NCI-H2196 treated with DMSO at 0.1 percent for 48 hours (cell line): ENCODE measurements around the gene DGKD.

ENCODE experiments used
- DNase-seq: peaks from one replicate; lab custom pipeline; 2025; ENCODE audit not compliant: unreplicated experiment; lab: John Stamatoyannopoulos, UW

Gene DGKD

DNA sequence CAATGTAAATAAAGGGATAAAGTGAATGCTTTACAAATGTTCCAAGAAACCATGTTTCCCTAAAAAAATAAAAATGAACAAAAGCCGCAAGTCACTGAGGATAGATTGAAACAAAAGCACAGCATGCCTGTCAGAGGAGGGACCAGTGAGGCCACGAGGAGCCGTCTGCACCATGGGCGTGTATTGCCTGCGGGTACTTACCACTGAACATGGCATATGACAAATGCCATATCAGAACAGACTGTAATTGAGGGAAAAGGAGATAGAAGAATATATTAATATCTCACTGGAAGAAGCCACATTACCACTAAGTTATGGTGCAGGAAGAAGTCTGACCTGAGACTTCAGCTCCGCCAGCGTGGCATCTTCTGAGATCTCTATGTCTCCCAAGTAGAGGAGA lies 136.5 kb downstream of the DGKD start:
- DNase-seq = no peak

DNA sequence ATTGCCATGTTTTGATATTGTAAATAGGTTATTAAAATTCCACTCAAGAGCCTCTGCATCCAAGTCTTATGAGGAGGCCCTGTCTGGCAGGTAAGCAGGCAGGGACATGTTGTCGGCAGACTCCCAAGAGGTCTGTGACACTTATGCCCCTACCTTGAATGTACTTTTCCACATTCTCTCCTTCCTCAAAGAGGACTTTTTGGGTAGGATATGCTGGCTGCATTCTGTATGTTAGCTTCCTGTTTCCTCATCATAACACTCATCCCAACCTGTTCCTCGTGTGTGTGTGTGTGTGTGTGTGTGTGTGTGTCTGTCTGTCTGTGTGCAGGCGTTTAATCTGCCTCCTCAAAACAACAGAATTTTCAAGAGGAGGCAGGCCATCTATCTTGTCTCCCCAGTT lies 137.0 kb downstream of the DGKD start:
- DNase-seq = no peak

DNA sequence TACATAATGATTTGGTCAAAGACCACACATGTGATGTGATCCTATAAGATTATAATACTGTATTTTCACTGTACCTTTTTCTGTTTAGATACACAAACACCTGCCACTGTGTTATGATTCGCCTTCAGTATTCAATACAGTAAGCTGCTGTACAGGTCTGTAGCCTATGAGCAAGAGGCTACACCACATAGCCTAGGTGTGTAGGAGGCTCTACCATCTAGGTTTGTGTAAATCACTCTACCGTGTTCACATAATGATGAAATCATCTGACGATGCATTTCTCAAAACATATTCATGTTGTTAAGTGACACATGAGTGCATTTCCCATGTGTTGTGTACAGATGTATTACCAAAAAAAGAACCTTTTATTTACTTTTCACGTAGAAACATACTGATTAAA lies 137.8 kb downstream of the DGKD start:
- DNase-seq = no peak

DNA sequence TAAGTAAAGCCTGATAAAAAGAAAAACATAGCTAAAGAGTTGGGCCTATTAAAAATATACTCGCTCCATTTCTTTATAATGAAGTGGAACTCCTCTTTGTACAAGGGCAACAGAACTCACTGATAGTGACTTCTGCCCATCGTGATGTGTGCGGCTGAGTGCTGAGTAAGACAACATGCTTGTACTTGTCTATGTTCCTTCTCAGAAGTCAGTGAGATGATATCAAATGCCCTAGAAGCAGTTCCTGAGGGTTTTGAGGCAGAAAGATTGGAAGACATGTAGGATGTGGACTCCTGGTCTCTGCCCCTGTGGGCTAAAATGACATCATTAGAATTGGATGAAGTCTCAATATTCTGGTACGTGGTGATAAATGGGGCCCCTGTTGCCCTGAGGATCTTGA lies 138.5 kb downstream of the DGKD start:
- DNase-seq = no peak

DNA sequence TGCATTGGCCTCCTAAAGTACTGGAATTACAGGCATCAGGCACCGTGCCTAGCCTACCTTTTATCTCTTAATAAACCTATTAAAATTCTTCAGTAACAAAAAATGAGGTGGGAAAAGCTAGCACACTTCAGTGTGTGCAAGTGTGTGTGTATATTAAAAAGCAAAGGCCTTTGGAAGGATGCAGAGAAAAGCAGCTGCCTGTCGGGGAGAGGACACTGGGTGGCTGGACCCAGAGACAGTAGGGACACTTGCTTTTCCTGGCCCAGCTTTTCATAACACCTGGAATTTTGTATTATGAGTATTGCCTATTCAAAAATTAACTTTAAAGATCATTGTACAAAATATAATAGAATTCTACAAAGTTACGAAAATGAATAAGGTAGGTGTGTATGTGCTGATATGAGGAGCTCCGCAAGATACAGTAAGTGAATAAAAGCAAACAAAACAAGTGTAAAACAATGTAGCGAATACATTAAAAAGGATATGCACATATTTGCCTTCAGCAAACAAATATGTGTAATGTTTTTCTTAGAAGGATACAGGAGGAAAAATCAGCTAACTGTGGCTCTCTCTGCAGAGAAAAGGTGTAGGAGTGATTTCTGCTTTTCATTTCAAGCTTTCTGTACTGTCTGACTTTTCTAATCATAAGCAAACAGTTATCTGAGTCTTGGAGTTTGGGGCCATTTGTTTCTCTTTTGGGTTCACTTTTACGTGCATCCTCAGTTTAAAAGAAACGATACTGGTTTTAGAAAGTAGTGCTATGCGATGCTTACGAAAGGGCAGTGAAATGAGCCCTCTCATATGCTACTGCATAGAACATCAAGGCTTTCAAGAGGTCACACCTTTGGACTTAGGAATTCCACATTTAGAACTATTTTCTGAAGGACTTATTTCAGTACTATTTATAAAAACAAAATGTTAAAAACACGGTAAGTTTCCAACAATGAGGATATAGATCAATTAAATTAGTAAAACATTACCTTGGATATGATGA lies 141.5 kb downstream of the DGKD start:
- DNase-seq = no peak

DNA sequence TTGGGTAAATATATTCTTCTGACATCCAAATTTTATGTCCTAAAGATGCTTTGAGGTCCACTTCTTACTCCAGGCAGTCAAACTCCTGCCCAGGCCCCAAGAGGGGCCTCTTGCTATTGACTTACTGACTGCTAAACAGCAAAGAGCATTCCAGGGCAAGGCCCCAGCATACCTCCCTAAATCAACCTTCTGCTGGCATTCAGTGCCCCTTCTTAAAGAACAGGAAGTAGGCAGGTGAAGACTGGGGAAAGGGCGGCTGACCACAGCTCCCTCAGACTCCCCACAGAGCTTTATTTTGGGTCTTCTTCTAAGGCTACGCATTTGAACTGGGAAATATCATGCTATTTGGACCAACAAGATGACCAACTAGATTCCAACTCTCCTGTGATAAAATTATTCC lies 143.4 kb downstream of the DGKD start:
- no peak for DNase-seq

DNA sequence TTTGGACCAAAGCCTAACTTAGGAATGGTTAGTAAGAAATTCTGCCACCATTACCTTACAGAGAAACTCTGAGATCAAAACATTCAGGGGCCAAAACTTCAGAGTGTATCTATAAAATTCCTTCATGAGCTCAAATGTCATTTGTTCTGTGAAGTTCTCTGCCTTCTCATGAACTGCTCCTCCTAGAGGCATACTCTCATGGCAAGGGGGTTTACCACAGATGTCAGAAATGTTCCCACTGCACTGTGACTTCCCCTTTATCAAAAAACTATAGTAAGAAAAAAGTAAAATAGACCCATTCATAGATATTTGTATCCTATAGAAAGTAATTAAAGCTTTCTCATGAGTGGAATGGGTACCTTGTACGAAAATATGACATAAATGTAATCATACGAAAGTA lies 143.8 kb downstream of the DGKD start:
- DNase-seq = no peak

DNA sequence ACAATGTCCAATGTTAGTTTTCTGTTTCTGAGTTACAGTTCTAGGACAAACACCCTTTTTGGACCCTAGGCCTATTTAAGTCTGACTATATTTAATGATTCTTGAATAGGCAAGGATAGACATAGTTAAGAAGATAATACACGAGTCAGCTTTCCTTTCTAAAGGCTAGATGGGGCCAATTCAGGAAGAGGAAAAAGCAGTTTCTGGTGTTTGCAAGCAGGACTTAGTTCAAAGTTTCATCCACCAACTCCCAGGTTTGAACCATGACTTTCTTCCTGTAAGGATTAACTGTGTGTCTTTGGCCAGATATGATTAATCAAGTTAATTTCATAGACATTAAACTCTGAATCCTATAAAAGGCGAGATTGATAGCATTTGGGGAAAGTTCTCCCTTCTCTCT lies 145.6 kb downstream of the DGKD start:
- DNase-seq = no peak

DNA sequence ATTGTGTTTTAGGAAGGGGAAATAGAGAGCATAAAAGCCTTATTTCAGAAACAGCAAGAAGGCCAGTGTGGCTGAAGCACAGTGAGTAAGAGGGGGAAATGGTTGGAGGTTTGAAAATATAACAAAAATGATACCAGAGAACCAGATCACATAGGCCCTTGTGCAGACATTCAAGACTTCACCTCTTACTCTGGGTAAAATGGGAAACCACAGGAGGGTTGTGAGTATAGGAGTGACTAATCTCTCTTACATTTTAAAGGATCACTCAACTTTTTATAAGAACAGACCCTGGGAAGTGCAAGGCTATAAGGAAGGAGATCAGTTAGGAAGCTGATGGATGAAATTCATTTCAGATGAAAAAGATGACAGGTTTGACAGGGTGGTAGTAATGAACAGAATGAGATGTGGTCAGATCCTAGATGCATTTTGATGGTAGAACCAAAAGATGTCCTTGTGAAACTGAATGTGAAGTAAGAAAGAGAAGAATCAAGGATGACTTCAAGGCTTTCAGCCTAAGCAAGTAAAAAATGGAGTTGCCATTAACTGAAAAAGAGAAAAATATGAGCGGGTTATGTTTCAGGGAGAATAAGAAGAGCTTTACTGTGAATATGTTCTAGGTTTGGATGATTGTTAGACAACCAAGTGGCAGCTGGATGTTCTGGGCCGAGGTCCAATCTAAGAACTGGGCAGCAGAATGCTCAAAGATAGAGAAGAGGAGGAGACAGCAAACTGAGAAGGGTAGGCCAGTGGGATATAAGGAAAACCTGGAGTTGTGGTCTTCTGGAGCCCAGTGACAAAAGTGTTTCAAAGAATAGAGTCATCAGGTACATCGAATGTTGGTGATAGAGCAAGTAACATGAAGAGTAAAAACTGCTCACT lies 147.1 kb downstream of the DGKD start:
- no peak for DNase-seq

DNA sequence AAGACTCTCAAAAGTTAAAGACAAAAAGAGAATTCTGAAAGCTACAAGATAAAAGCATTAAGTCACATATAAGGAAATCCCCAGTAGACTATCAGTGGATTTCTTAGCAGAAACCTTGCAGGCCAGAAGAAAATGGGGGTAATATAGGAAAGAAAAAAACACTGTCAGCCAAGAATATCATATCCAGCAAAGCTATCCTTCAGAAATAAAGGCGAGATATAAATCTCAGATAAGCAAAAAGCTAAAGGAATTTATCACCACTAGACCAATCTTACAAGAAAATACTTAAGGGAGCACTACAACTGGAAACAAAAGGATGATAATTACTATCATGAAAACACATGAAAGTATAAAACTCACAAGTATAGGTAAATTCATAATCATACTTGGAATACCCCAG lies 149.2 kb downstream of the DGKD start:
- DNase-seq = no peak

DNA sequence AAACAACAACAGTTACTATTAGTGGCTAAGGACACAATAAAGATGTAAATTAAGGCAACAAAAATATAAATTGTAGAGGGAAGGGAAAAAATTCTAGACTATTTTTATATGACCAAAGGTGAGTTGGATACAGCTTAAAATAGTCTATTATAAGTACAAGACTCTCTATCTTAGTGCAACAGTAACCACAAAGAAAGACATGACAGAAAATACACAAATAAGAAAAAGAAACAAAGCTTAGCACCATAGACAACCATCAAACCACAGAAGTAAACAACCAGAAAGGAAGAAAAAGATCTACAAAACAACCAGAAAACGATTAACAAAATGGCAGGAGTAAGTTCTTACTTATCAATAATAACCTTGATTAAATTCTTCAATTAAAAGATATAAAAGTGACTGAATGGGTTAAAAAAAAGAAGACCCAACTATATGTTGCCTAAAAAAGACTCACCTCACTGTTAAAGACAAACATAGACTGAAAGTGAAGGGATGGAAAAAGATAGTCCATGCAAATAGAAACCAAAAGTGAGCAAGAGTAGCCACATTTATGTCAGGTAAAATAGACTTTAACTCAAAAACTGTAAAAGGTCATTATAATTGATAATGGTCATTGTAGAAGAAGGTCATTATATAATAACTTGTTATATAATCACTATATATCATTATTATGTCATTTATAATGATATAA lies 149.8 kb downstream of the DGKD start:
- no peak for DNase-seq

DNA sequence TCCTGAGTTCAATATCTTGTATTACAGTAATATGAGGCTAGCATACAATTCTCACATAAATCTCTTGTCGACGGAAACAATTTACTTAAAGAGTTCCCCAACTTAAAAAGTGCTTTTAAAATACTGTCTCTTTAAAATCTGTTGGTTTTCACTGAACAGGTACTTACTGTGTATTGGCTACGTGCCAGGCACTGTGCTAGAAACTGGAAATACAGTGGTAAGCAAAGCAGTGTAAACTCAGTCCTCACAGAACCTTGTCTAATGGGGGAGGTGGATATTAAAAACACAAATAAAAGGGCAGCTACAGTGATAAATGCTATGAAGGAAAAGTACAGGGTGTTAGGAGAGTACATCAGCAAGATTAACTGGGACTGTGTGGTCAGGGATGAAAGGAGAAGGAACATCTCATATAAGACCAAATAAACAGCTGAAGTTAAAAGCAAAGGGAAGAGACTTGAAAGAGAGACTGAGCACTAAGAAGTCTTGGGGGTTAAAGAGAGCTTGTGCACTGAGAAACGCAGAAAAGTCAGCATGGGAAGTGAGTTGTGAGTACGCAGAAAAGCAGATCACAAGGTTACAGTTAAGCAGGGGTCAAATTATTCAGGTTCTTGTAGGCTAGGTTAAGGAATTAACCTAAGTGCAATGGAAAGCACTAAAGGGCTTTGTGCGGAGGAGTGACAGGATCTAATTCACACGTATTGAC lies 159.8 kb downstream of the DGKD start:
- DNase-seq = no peak

DNA sequence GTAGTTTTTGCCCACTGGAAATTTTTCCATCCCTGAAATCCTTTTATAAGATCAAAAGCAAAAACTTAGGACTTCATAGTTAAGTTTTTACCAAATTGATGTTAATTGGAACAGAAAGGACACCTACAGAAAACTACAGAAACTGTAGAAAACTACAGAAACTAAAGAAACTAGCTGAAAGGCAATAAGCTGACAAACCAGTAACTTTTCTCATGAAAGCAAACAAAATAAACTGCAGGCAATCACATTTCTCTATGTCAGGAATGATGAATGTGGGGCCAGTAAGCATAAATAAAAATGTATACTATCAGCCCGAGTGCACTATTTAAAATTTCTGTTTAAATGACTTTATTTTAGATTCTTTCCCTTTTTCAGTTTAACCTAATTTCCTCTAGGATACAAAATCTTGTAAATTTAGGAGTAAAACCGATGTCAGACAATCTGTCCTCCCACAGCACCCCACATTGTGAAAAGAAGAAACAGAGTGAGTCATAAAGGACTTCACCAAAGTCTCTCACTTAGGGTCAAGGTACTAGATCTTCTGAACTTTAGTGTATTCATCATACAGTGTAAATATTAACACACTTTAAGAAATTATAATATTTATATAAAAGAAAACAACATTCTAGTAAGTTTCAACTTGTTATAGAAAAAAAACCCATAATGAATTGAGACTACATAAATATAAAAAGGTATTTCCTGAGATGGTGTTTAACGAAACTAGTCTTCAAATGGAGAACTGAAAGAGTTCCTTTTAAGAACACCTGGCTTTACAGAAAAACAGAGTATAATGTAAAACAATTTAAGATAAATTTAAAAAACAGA lies 165.7 kb downstream of the DGKD start:
- DNase-seq = no peak
